PFSK-1 (cell line): ENCODE measurements around the gene AUH.

Source experiments
- FOXP2 ChIP-seq: optimal IDR thresholded peaks from 2 replicates; pipeline ENCODE3; 2011; ENCODE audit warnings: borderline replicate concordance, control low read depth, inconsistent platforms; ENCODE audit not compliant: insufficient read depth; ENCODE audit errors: extremely low read length, extremely low read depth
- POLR2AphosphoS5 ChIP-seq: IDR thresholded peaks from 2 replicates; pipeline ENCODE4 v1.6.1; 2012; ENCODE audit warnings: low read depth, mild to moderate bottlenecking, control low read depth, low read length, moderate library complexity
- SIN3A ChIP-seq: IDR thresholded peaks from 2 replicates; pipeline ENCODE4 v1.6.1; 2012; ENCODE audit warnings: mild to moderate bottlenecking, low read length, moderate library complexity, borderline replicate concordance; ENCODE audit not compliant: insufficient read depth
- TAF1 ChIP-seq: IDR thresholded peaks from 2 replicates; pipeline ENCODE4 v1.6.1; 2012; ENCODE audit warnings: low read length, control low read depth, borderline replicate concordance; ENCODE audit not compliant: insufficient read depth
- TF ChIP-seq, protein P1 (sequence below), 2 experiments: IDR thresholded peaks; 2 replicates each; pipeline versions ENCODE4 v1.6.1 to v1.8.0; 2011 to 2012; ENCODE audit warnings: low read depth in 2 of 2, low read length in 2 of 2, control low read depth in 1 of 2, inconsistent platforms in 1 of 2, mild to moderate bottlenecking in 1 of 2, moderate library complexity in 1 of 2; ENCODE audit not compliant: insufficient read depth in 1 of 2

The AUH gene

DNA sequence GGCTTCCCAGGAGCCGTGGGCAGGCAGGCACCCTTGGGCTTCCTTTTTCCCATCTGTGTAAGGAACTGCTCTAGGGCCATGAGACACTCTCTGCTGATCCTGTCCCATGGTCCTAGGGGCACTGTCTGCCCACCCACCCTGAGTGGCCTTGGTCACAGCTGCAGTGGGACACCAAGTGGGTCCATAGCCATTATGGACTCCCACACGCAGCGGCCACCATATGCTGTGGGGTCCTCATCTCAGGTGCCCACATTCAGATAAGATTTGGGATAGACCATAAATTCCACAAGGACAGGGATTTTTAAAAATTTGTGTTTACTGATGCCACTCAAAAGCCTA is 180.8 kb downstream of the AUH start:
- TF ChIP-seq, protein P1, sequence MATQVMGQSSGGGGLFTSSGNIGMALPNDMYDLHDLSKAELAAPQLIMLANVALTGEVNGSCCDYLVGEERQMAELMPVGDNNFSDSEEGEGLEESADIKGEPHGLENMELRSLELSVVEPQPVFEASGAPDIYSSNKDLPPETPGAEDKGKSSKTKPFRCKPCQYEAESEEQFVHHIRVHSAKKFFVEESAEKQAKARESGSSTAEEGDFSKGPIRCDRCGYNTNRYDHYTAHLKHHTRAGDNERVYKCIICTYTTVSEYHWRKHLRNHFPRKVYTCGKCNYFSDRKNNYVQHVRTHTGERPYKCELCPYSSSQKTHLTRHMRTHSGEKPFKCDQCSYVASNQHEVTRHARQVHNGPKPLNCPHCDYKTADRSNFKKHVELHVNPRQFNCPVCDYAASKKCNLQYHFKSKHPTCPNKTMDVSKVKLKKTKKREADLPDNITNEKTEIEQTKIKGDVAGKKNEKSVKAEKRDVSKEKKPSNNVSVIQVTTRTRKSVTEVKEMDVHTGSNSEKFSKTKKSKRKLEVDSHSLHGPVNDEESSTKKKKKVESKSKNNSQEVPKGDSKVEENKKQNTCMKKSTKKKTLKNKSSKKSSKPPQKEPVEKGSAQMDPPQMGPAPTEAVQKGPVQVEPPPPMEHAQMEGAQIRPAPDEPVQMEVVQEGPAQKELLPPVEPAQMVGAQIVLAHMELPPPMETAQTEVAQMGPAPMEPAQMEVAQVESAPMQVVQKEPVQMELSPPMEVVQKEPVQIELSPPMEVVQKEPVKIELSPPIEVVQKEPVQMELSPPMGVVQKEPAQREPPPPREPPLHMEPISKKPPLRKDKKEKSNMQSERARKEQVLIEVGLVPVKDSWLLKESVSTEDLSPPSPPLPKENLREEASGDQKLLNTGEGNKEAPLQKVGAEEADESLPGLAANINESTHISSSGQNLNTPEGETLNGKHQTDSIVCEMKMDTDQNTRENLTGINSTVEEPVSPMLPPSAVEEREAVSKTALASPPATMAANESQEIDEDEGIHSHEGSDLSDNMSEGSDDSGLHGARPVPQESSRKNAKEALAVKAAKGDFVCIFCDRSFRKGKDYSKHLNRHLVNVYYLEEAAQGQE (IDR thresholded peaks at IDR 0.05; ENCODE audit: insufficient read depth in 1 of 2, low read depth in 2 of 2, low read length in 2 of 2) = no peak
- no peak for TF ChIP-seq SIN3A
- TF ChIP-seq FOXP2 = no peak
- no peak for TF ChIP-seq TAF1
- no peak for TF ChIP-seq POLR2AphosphoS5

DNA sequence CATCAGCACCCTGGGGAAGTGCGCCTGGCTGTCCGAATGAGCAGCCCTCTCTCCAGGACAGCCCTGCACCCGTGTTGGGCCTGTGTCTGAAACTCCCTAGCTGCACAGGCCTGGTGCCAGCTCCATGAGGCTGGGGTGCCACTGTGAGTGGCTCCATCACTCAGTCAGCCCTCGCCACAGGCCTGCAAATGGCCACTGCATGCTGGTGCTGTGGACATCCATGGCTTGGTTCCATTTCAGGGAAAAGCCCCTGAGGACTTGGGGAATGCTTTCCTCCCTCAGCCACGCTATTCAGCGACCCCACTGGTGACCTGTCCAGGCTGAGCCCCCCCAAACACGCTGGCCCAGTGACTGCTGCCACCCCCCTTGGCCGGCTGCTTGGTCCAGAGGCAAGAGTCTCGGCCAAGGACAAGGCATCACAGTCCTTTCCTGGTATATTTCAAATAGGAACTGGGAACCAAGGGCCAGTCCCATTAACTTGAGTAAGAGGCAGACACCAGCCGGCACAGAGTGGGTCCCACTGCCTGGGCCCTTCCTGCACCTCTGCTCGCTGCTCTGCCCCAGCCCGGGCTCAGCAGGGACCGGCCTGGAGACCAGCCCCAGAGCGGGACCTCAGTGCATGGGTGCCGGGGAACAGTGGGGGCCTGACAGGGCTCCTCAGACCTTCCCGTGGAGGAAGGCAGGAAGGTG is 181.3 kb downstream of the AUH start:
- TF ChIP-seq FOXP2 (no peak), TAF1 (no peak), POLR2AphosphoS5 (no peak), SIN3A (no peak)
- TF ChIP-seq, protein P1 (IDR thresholded peaks at IDR 0.05; ENCODE audit: insufficient read depth in 1 of 2, low read depth in 2 of 2, low read length in 2 of 2) = no peak

DNA sequence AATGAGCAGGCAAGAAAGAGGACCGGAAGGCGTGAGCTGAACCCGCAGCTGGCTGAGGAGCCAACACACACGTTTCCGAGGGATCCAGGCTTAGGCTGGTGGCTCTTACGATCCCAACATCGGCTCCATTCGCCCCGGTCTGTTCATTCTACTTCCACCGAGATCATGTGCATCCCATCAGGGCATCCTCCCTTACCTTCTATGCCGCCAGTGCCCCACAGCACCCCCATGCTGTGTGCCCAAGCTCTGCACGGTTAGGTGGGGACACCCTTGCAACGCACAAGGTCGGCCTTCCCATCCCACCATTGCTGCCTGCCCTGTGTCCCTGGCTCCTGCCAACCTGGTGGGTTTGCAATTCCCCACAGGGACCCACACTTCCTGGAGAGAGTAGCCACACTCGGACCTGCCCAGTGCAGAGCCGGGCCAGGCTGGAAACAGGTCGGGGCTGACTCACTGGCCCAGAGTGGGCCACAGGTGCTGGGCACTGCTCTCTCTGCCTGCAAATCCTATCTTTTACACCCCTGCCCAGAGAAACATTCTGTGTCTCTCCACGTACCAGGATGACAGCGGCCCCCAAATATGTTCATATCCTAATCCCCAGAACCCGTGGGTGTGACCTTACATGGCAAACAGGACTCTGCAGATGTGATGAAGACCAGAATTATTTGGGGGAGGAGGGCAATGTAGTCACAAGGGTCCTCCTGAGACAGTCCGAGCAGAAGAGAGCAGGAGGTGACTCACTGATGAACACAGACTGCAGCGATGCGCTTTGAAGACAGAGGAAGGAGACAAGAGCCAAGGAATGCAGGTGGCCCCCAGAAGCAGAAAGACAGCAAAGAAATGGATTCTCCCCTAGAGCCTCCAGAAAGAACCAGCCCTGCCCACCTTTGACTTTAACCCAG is 182.2 kb downstream of the AUH start:
- TF ChIP-seq FOXP2 (no peak), POLR2AphosphoS5 (no peak), SIN3A (no peak), TAF1 (no peak)
- TF ChIP-seq, protein P1 (IDR thresholded peaks at IDR 0.05; ENCODE audit: insufficient read depth in 1 of 2, low read depth in 2 of 2, low read length in 2 of 2) = no peak

DNA sequence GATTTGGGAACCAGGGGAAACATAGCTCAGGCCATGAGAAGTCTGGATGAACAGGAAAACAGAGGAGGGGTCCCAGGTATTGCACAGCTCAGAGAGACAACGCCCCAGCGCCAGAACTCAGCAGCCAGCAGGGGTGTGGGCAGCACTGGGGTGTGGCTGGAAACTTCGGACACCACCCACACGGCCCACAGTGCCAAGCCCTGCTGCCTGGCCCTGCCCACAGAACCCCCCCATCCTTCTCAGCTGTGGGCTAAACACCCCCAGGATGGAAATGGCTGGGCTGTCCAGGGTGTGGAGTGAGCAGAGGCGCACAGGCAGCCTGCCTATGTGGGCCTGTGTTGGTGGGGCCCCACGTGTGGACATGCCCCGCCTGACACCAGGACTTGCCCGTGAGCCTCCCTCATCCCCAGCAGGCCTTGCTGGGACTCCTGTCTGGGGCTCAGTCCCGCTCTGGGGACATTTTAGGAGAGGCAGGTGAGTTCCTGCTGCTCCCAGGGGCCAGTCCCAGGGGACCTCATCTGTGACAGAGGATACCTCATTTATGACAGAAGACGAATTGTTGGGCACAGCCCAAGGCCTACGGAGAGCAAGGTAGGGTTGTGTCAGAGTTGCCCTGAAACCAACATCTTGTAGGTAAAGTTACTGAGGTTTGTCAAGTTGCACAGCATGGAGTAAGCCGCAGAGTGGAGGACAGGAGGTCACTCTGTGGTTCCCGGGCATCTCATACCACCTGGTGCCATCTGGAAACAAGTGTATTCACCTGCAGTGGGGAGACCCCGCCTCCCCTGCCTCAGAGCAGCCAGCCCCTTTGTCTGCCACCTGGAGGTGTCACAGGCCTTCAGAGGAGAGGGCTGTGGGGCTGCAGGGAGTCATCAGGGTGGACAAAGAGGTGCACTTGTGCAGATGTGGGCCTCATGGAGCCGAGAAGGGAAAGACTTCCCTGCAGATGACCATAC is 183.2 kb downstream of the AUH start:
- TF ChIP-seq, protein P1 (IDR thresholded peaks at IDR 0.05; ENCODE audit: insufficient read depth in 1 of 2, low read depth in 2 of 2, low read length in 2 of 2) = no peak
- TF ChIP-seq FOXP2 = no peak
- no peak for TF ChIP-seq TAF1
- no peak for TF ChIP-seq POLR2AphosphoS5
- no peak for TF ChIP-seq SIN3A
